Activated CD8-positive, alpha-beta memory T cell treated with anti-CD3 and anti-CD28 coated beads, Interleukin-2, amount 50 U/mL, for 1 hour (primary cell): Measurements from ENCODE around the gene RAET1E.
"Not testable (repeated sequence)": the region's sequence is repeated elsewhere in the genome, so short reads cannot be mapped to it uniquely, and the experiment has no call there.

ENCODE experiments used
- DNase-seq: peaks from one replicate; pipeline ENCODE4 v3.0.0-alpha.2; 2020; ENCODE audit errors: extremely low read depth

The RAET1E gene

GRCh38 chr6:149861603-149862423, 36.1 kb downstream of the RAET1E start:
- DNase-seq, result no peak

GRCh38 chr6:149860834-149861602, 36.9 kb downstream of the RAET1E start:
- DNase-seq, result no peak

GRCh38 chr6:149860513-149860833, 37.4 kb downstream of the RAET1E start:
- DNase-seq, result no peak

- no peak for DNase-seq
Observed at GRCh38 chr6:149859938-149860337, 38.0 kb downstream of the RAET1E start.

- DNase-seq, result no peak
Observed at GRCh38 chr6:149859368-149859767, 38.5 kb downstream of the RAET1E start.

- DNase-seq, result no peak
Observed at GRCh38 chr6:149857541-149857940, 40.4 kb downstream of the RAET1E start.

GRCh38 chr6:149856256-149856994, 41.5 kb downstream of the RAET1E start:
- no peak for DNase-seq

- DNase-seq, result no peak
Observed at GRCh38 chr6:149855741-149856140, 42.2 kb downstream of the RAET1E start.

- DNase-seq, result no peak
Observed at GRCh38 chr6:149855040-149855654, 42.8 kb downstream of the RAET1E start.

GRCh38 chr6:149854532-149854931, 43.4 kb downstream of the RAET1E start:
- no peak for DNase-seq

GRCh38 chr6:149854017-149854416, 43.9 kb downstream of the RAET1E start:
- not testable (repeated sequence) for DNase-seq

- DNase-seq, result no peak
Observed at GRCh38 chr6:149852881-149853280, 45.0 kb downstream of the RAET1E start.

- DNase-seq, result no peak
Observed at GRCh38 chr6:149852180-149852579, 45.7 kb downstream of the RAET1E start.

- DNase-seq, result no peak
Observed at GRCh38 chr6:149851461-149852110, 46.3 kb downstream of the RAET1E start.

- DNase-seq, result not testable (repeated sequence)
Observed at GRCh38 chr6:149848343-149848742, 49.6 kb downstream of the RAET1E start.
